Keratinocyte (primary cell): ENCODE measurements around the gene RING1. TPM values are rescaled to one million over a fixed set of nuclear protein-coding genes. Genes with fewer than 3 reads are reported as not detected.

Experiments
- DNase-seq: peaks from one replicate; pipeline ENCODE4 v3.0.0-alpha.2; 2011; ENCODE audit warnings: low read depth, missing footprints, low spot score
- FAIRE-seq: peaks from 2 replicates; lab custom pipeline; 2011; peaks lifted over from hg19 to GRCh38; lab: Jason Lieb, UNC
- H2AFZ ChIP-seq: 2 replicates; pipeline ENCODE4 v1.6.0; 2012; ENCODE audit warnings: low read length, control low read depth, inconsistent platforms; ENCODE audit not compliant: control insufficient read depth
- H3K27ac ChIP-seq: 2 replicates; pipeline ENCODE4 v1.5.1; 2011; ENCODE audit warnings: low read length; ENCODE audit not compliant: control insufficient read depth, insufficient read depth
- H3K27me3 ChIP-seq: 3 replicates; pipeline ENCODE4 v1.6.0; 2011; ENCODE audit warnings: low read length; ENCODE audit not compliant: control insufficient read depth, insufficient read depth; ENCODE audit errors: extremely low read depth
- H3K36me3 ChIP-seq, 2 experiments: 2 replicates in 1 of 2; 3 replicates in 1 of 2; pipeline ENCODE4 v1.5.1; 2011; ENCODE audit warnings: low read length in 2 of 2, mild to moderate bottlenecking in 1 of 2; ENCODE audit not compliant: control insufficient read depth in 2 of 2, insufficient read depth in 2 of 2; ENCODE audit errors: extremely low read depth in 1 of 2
- H3K4me1 ChIP-seq: 3 replicates; pipeline ENCODE4 v1.5.1; 2011; ENCODE audit warnings: low read length; ENCODE audit not compliant: control insufficient read depth, insufficient read depth; ENCODE audit errors: extremely low read depth
- H3K4me2 ChIP-seq: 3 replicates; pipeline ENCODE4 v1.6.0; 2011; ENCODE audit warnings: low read depth, low read length; ENCODE audit not compliant: control insufficient read depth, insufficient read depth; ENCODE audit errors: extremely low read depth
- H3K4me3 ChIP-seq, 3 experiments: fragments of 200-600 bp in 1 of 3; sonication (generic) in 1 of 3; 2 replicates in 2 of 3; 3 replicates in 1 of 3; pipeline ENCODE4 v1.5.1; 2011 to 2016; ENCODE audit warnings: low read length in 3 of 3, mild to moderate bottlenecking in 3 of 3, control low read depth in 2 of 3, inconsistent platforms in 1 of 3, low read depth in 1 of 3, mixed read lengths in 1 of 3, mixed run types in 1 of 3, moderate library complexity in 1 of 3; ENCODE audit not compliant: control insufficient read depth in 2 of 3, insufficient read depth in 2 of 3; ENCODE audit errors: extremely low read depth in 1 of 3
- H3K79me2 ChIP-seq: 2 replicates; pipeline ENCODE4 v1.6.0; 2012; ENCODE audit warnings: low read length; ENCODE audit not compliant: control insufficient read depth, insufficient read depth
- H3K9ac ChIP-seq: 3 replicates; pipeline ENCODE4 v1.6.0; 2011; ENCODE audit warnings: low read length; ENCODE audit not compliant: control insufficient read depth, insufficient read depth; ENCODE audit errors: extremely low read depth
- H3K9me1 ChIP-seq: 3 replicates; pipeline ENCODE4 v1.6.0; 2011; ENCODE audit warnings: low read length; ENCODE audit not compliant: control insufficient read depth, insufficient read depth; ENCODE audit errors: extremely low read depth
- H3K9me3 ChIP-seq: 2 replicates; pipeline ENCODE4 v1.5.1; 2012; ENCODE audit warnings: low read depth, low read length; ENCODE audit not compliant: control insufficient read depth
- H4K20me1 ChIP-seq: 3 replicates; pipeline ENCODE4 v1.6.0; 2011; ENCODE audit warnings: low read length; ENCODE audit not compliant: control insufficient read depth, insufficient read depth; ENCODE audit errors: extremely low read depth
- EZH2 ChIP-seq: IDR thresholded peaks from one replicate; pipeline ENCODE4 v1.6.1; 2012; ENCODE audit warnings: inconsistent platforms, mild to moderate bottlenecking, low read length, moderate library complexity
- dilution Hi-C: fragments of 300-500 bp; cut with MboI; formaldehyde crosslinking; loops from one replicate; pipeline ENCODE4 v1.7.0; 2020; ENCODE audit warnings: low sequenced_read_pairs; ENCODE audit not compliant: extremely low pct_ligation_motif_present
- polyA plus RNA-seq, 5 experiments: library from polyadenylated mRNA; depleted of rRNA in 3 of 5; stranded (reverse) in 3 of 5; stranded (forward) in 1 of 5; unstranded in 1 of 5; fragments of >200 nt; gene quantifications; 1 replicate in 1 of 5; 2 replicates in 3 of 5; 3 replicates in 1 of 5; pipeline versions ENCODE4 v1.2.1 to v1.2.3, GENCODE V29; 2011 to 2012; ENCODE audit warnings: missing spikeins in 2 of 5, low read depth in 1 of 5, low replicate concordance in 1 of 5
- TF ChIP-seq, protein P1 (sequence below), 3 experiments: IDR thresholded peaks in 1 of 3; conservative IDR thresholded peaks in 1 of 3; optimal IDR thresholded peaks in 1 of 3; 2 replicates in 2 of 3; 3 replicates in 1 of 3; pipeline versions ENCODE3 to v1.5.1; 2011; ENCODE audit warnings: low read length in 3 of 3, mild to moderate bottlenecking in 3 of 3, moderate library complexity in 2 of 3, control low read depth in 1 of 3, inconsistent platforms in 1 of 3; ENCODE audit not compliant: insufficient read depth in 2 of 3; ENCODE audit errors: extremely low read depth in 1 of 3

The RING1 gene
- polyA plus RNA-seq, 1 donor (not counting 4 experiments of a cell fraction or from before 2014, with no cell fraction given): 23.0 TPM

DNA sequence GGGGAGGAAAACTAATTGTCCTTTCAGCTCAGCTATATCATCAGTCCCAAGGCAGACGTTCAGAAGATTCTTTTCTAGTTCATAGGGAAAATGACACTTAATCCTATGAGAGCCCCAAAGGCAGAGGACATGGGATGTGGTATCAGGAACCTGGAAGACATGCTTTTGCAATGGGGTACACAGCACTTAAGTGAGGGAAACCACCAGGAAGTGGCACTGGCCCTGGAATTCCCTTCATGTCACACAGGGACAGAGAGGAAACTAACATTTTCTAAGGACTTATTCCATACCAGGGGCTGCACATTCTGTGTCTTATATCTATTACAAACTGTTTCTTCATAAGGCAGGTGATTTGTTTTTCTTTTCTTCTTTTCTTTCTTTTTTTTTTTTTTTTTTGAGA is 35.2 kb downstream of the RING1 start:
- no peak for TF ChIP-seq EZH2
- TF ChIP-seq, protein P1, sequence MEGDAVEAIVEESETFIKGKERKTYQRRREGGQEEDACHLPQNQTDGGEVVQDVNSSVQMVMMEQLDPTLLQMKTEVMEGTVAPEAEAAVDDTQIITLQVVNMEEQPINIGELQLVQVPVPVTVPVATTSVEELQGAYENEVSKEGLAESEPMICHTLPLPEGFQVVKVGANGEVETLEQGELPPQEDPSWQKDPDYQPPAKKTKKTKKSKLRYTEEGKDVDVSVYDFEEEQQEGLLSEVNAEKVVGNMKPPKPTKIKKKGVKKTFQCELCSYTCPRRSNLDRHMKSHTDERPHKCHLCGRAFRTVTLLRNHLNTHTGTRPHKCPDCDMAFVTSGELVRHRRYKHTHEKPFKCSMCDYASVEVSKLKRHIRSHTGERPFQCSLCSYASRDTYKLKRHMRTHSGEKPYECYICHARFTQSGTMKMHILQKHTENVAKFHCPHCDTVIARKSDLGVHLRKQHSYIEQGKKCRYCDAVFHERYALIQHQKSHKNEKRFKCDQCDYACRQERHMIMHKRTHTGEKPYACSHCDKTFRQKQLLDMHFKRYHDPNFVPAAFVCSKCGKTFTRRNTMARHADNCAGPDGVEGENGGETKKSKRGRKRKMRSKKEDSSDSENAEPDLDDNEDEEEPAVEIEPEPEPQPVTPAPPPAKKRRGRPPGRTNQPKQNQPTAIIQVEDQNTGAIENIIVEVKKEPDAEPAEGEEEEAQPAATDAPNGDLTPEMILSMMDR (optimal IDR thresholded peaks at IDR 0.05 in 1 of 3, IDR thresholded peaks at IDR 0.05 in 1 of 3, conservative IDR thresholded peaks at IDR 0.05 in 1 of 3; ENCODE audit: extremely low read depth in 1 of 3, insufficient read depth in 2 of 3, low read length in 3 of 3): no peak
- Histone ChIP-seq H3K9me3 (no peaks in the 10 kb centered on the region), H3K27me3 (no peaks in the 10 kb centered on the region), H3K4me1 (peaks cover 5% of the 10 kb centered on the region), H3K9ac (no peak overlapping the region), H3K9me1 (no peaks in the 10 kb centered on the region), H2AFZ (no peak overlapping the region), H3K36me3 (no peaks in the 10 kb centered on the region), H4K20me1 (no peaks in the 10 kb centered on the region), H3K4me3 (no peak overlapping the region), H3K79me2 (no peaks in the 10 kb centered on the region), H3K4me2 (no peak overlapping the region), H3K27ac (no peak overlapping the region)
- DNase-seq (no peak), FAIRE-seq (no peak)
- dilution Hi-C loops: no loop called here

DNA sequence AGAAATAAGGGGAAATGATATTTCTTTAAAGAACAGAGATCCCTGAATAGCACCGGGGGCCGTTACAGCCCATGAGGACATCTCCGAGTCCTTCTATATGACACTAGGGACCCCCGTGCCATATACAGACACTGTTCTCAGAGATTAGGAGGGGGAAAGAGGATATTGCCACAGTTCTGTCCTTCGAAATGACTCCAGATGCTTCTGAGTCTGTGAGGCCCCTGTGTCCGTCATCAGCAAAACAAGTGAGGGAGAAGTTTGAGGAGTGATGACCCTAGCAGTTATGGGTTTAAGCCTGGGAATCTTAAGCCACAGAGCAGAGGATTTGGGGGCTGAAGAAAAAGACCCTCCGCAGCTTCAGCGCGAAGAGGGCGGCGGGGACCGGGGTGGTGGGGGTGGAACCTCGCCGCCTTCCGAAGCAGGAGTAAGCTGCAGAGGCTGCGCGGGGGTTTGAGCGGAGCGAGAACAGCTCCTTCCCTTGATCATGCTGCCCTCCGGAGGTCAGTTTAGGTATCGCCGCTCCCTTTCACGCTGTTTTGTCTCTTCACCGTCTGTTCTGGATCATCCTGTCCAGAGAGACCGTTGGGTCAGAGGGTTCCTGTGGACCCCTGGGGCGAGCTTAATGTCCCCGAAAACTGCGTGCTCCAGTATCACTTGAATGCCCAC is 39.8 kb downstream of the RING1 start:
- peak overlapping the region; percentile 83 for H3K9ac ChIP-seq
- H4K20me1 ChIP-seq: no peaks in the 10 kb centered on the region
- H3K9me3 ChIP-seq: no peaks in the 10 kb centered on the region
- peak overlapping the region; percentile 100 for H3K4me2 ChIP-seq
- H3K36me3 ChIP-seq: peaks cover 0 to 10% of the 10 kb centered on the region in 2 experiments
- H3K4me1 ChIP-seq: peaks cover 26% of the 10 kb centered on the region
- no peak for TF ChIP-seq EZH2
- TF ChIP-seq, protein P1 (optimal IDR thresholded peaks at IDR 0.05 in 1 of 3, IDR thresholded peaks at IDR 0.05 in 1 of 3, conservative IDR thresholded peaks at IDR 0.05 in 1 of 3; ENCODE audit: extremely low read depth in 1 of 3, insufficient read depth in 2 of 3, low read length in 3 of 3): peak; percentile 87 to 100 (median 97)
- peak; percentile 69 for FAIRE-seq
- H3K4me3 ChIP-seq: peak overlapping the region; percentile 27 to 84 (median 75)
- no peaks in the 10 kb centered on the region for H3K79me2 ChIP-seq
- H2AFZ ChIP-seq: peak overlapping the region; percentile 90
- H3K9me1 ChIP-seq: no peaks in the 10 kb centered on the region
- dilution Hi-C loops: no loop called here
- H3K27ac ChIP-seq: peak overlapping the region; percentile 93
- H3K27me3 ChIP-seq: no peaks in the 10 kb centered on the region
- no peak for DNase-seq
